Astrocyte (in vitro differentiated cells and primary cell): ENCODE data around the gene RAD51B.

Experiments
- CTCF ChIP-seq: IDR thresholded peaks from 2 replicates; pipeline ENCODE4 v1.5.1; 2011; ENCODE audit warnings: low read depth, mild to moderate bottlenecking, inconsistent platforms, low read length, moderate library complexity; ENCODE audit not compliant: insufficient read depth
- EZH2 ChIP-seq: IDR thresholded peaks from 2 replicates; pipeline ENCODE4 v1.6.1; 2012; ENCODE audit warnings: mild to moderate bottlenecking, low read length, inconsistent platforms; ENCODE audit not compliant: insufficient read depth

GRCh38 chr14:68568907-68569897 is 749.6 kb downstream of the RAD51B start:
- no peak for TF ChIP-seq CTCF
- TF ChIP-seq EZH2: no peak
